Raji (cell line): ENCODE results near the gene PAM.

Experiments used
- POLR2A ChIP-seq: IDR thresholded peaks from 2 replicates; pipeline ENCODE4 v1.6.1; 2011; ENCODE audit warnings: low read depth, low read length, control low read depth; ENCODE audit not compliant: insufficient read depth

PAM gene

DNA sequence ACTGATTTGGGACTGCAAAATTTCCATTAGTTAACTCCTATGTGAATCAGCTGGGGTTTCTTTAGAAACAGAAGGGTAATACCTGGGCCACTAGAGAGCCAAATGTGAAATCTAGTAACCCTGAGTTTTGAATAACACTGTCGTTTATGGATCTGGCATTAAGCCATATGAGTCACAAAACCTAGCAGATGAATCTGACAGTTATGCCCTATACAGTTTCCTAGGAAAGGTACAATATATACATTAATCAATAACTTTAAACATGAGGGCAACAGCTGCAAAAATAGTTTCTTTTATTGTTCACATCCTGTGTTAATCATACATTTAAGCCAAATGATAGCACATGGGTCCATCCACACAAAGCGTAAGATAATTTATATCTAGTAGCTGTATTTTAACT is 56.9 kb downstream of the PAM start:
- no peak for TF ChIP-seq POLR2A

DNA sequence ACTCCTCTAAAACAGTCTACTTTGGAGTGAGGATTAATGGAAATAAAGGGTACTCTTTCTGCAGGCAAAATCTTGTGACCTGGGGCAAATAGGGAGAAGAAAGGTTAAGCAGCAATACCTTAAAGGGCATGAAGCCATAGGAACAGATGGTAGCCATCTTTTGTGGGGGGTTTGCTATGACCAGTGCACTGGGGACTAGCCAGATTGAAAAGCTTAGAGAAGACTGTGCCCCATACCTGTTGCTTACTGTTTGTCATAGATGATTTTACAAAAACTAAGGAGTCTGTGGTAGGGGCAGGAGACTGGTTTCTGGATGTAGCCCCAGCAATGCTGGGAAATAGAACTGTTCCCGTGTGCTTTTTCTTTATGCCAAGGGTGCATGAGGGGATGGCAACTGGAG is 58.6 kb downstream of the PAM start:
- no peak for TF ChIP-seq POLR2A

DNA sequence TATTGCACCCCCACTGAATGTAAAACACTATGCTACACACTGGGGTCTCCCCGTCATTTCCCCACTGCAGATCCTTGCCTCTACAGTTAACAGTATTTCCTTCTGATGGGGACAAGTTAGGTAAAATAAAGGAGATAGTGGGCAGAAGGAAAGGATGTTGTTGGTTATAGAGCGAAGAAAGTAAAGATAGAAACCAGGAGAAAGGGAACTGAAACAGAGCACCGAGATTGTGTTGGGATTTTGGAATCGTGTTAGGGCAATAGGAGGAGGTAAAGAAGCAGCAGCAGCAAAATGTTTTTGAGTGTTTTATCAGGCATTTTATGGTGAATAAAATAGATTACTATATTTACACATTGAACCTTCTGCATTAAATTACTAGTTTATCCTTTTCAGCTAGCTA is 60.0 kb downstream of the PAM start:
- TF ChIP-seq POLR2A = no peak

DNA sequence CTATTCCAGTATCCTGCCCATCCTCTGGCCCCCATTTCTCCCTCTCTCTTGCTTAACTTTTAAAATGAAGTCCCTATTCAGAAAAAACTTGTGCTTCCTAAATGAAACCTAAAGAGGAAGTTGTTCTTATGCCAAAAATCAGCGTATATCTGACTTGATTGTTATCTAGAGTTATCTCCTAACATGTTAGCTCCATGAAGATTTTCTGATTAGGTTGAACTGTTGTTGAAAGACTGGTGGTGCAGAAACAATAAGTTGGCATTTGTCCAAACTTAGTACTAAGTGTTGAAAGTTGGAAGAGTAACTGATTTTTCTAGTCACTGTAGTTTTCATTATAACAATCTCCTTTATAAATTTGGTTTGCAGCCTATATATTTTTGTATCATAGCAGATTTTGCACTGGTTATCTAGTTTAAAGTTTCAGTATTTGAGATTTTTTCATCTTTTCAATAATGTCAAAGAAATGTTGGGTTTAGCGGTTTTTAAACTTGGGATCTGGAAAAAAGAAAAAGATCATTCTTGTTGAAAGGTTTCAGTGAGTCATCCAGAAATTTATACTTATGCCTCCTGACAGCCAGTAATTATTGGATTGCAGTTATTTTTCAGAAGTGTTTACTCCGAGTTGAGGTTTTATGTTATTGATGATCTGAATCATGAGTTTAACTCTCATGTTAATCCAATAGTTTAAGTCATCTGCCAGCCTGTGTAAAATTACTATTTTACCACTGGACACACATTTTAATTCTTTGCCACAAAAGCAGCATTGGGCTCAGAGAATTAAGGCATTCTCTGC is 60.6 kb downstream of the PAM start:
- TF ChIP-seq POLR2A = no peak

DNA sequence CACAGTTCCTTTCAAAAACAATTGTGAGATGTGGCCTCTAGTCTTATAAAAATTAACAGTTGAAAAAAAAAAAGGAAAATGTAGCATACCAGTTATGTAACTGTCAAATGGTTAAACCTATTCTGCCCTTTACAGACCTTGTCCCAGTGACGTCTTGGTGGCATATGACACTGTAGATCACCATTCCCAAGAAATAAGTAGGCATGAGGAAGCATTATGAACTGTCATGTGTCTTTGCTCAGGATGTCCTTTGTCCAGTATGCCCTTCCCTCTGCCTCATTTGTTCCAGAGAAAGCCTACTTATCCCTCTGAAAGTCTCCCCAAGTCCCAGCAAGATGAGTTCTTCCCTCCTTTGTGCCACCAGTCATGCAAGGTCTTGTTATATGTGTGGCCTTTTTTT is 63.2 kb downstream of the PAM start:
- no peak for TF ChIP-seq POLR2A

DNA sequence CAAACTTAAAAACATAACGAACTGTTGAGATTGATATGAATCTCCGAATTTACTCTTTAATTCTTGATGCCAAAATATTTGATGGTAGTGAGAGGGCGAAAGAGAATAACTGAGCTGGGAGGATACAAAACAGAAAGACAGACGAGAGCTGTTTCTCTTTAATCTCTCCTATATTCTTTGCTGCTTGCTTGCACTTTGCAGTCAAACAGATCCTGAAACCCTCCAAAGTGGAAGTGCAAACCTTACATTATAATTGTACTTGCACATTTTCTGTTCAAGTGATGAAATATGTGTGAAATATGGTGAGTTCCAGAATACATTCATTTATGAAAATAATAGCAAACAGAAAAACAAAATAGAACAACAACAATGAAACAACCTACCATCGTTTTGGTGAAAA is 63.8 kb downstream of the PAM start:
- TF ChIP-seq POLR2A = no peak

DNA sequence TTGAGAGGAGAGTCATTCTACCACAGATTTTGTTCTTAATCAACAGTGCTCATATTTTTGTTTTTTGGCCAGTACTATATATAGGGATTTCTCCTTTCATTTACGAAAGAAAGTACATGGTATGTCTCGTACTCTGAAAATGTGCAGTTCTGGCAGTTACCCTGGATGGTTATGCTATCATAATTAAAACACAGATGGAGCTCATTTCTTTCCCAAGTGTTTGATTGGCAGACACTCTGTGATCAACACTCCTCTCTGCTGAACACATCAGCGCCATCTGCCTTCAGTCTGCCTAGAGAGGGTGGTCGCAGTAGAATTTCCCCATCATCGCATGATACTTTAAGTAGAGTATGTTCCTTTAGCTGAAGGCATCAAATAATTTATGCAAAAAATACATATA is 64.5 kb downstream of the PAM start:
- no peak for TF ChIP-seq POLR2A

DNA sequence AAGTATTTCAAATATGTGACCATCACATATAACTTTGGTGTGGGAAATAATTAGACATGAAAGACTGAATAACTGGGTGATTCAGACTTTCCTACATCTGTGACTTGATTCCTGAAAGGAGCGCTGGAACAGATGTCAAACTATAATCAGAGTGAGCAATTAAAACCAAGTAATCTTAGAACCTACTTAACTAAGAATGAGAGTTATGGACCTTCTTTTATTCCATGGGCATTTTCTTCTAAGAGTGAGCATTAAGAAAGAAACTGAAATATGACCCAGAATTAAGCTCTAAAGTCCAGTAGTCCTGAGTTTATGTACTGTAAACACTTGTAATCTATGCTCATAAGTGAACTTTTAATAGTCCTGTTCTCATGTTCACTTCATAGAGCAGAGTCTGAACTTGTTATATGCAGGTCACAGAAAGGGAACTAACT is 68.4 kb downstream of the PAM start:
- no peak for TF ChIP-seq POLR2A

DNA sequence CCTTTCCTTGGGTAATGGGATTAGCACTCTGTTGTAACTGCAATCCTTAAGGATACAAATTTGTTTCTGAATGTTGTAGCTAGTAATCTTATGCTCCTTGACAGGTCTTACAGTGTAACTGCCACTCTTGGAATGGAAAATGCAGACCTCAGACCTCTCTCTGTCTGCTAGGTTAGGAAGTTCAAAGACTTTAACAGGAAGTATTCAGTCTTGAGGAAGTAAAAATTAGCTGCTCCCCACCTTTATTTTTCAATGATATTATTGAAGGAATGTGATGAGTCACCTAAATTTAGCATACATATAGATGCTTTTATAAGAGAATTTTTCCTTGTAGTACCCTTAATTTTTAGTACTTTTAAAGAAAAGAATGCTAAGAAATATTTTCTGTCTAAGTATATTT is 71.5 kb downstream of the PAM start:
- no peak for TF ChIP-seq POLR2A

DNA sequence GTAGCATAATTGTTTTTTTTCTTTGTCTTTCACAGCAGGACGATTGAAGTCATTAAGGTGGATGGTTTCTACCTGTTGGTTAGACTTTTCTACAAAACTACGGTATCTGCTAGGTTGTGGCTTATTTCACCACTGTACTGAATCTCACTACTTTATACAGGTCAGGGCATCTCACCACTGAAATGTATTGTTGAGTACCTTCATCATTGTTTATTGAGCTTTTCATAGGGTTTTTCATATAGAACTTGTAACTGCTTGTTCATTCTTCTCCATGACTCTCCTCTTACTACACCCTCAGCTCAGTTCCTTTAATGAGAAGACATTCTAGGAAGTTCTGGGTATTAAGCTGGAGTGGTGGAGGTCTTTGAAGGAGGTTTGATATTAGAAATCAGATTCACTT is 75.1 kb downstream of the PAM start:
- no peak for TF ChIP-seq POLR2A

DNA sequence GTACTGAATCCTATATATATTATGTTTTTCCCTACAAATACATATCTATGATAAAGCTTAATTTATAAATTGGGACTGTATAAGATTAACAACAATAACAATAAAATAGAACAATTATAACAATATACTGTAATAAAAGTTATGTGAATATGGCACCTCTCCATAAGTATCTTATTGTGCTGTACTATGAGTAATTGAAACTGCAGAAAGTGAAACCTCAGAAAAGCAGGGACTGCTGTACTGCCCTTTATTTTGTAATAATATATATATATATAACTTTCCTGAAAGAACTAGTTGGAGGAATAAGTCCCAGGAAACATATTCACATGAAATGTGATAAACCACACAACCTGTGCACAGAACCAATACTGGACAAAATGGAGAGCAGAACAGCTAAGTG is 77.3 kb downstream of the PAM start:
- TF ChIP-seq POLR2A = no peak

DNA sequence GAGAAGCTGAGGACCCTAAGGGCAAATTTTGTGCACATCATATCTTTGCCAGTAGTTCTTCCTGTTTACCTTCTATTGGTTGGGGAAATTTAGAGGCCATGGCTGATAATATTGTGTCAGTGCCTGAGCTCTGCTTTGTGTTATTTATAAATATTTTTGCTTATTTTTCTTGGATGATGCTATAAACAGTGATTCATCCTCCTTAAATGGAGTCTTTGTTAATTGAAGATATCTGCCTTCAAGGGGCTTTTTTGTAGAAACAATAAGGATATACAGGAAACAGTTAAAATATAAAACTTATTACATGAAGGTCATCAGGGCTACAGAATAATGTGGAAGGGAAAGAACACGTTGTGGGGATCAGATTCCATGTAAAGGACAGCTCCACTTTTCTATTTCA is 78.0 kb downstream of the PAM start:
- TF ChIP-seq POLR2A = no peak

DNA sequence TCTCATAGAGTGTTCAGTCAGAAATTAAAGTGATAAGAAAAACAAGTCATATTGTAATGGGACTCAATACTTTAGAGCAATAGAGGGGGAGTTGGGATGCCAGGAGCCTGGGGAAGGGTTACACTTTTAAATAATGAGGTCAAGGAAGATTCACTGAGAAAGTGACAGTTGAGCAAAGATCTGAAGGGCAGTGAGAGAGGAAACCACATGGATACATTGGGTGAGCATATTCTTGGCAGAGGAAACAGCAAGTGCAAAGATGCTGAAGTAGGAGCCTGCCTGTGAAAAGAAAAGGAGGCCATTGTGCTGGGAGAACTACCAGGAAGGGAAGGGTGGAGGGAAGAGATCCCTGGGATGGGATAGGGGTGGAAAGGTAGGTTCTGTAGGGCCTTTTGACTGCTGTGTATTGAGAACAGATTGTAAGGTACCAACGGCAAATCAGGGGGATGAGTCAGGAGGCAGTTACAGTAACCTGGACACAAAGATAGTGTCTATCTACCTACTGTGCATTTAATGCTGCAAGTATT is 79.4 kb downstream of the PAM start:
- no peak for TF ChIP-seq POLR2A

DNA sequence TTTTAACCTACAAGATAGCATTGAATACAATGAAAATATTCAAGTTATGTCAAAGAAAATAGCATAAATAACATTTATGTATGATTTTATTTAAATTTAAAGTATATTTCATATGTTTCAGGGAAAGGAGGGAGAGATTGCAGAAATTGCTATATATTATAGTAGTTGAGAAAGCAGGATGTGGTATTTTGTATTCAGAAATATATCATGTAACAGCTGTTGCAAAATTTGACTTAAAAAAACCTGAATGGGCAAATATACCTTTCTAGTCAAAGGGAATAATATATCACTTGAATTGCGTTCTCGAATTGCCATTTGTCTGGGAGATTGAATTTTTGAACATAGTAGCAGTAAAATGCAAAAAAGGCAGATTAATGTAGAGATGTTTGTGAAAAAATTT is 80.6 kb downstream of the PAM start:
- TF ChIP-seq POLR2A = no peak

DNA sequence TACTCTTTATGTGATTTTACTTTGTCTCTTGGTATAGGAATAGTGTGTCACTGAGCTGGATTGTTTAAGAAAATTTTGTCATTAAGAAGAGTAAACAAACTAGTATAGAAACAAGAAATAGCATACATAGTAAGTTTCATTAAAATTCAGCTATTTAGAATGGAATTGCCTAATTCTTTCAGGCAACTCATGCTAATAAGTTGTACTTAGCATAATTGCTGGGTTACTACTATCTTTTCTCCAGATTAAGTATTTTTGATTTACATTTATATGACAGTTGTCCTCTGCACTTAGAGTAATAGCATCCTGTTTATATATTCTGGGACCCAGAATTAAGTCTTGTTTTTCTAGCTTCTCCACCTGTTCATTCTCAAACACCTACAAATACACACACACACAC is 85.9 kb downstream of the PAM start:
- no peak for TF ChIP-seq POLR2A

DNA sequence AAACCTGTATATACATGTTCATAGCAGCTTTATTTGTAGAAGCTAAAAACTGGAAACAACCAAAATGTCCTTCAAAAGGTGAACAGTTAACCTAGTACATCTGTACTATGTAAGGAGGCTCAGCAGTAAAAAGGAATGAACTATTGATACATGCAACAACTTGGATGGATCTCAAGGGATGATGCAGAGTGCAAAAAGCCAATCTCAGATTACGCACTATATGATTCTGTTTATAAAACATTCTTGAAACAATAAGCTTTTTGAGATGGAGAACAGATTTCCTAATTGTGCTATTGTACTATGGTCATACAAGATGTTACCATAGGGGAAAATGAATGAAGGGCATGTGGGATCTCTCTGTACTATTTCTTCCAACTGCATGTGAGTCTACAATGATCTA is 88.9 kb downstream of the PAM start:
- no peak for TF ChIP-seq POLR2A

DNA sequence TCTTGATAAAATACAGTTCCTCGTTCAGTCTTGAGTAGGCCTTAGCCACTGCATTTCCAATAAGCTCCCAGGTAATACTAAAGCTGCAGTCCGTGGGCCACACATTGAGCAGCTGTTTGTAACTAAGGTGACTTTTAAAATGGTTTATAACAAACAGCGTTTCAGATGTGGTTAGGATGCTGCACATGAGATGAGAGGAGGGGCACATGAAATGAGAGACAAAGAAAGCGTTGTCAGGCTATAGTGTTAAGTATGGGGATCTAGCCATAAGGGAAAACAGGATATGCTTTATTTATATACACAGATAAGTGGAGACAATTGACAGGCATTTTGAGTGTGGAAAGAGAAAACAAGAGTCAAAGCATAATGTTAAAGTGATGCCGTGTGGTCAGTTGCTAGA is 89.9 kb downstream of the PAM start:
- no peak for TF ChIP-seq POLR2A
